Measurements from ENCODE around the gene APCDD1L.

GRCh38 chr20:58531657-58532056 is 16.5 kb upstream of the APCDD1L start:
- TF ChIP-seq POLR2A (IDR thresholded peaks at IDR 0.05) (no peak), POLR2AphosphoS5 (IDR thresholded peaks at IDR 0.05) (no peak)

Data from breast epithelium (tissue), 3 donors.